ENCODE data around the gene SNX15. TPM values are rescaled to one million over a fixed set of nuclear protein-coding genes. Genes with fewer than 3 reads are reported as not detected.

The SNX15 gene
- total RNA-seq, 1 experiment from 2014 or later = 34.7 TPM

DNA sequence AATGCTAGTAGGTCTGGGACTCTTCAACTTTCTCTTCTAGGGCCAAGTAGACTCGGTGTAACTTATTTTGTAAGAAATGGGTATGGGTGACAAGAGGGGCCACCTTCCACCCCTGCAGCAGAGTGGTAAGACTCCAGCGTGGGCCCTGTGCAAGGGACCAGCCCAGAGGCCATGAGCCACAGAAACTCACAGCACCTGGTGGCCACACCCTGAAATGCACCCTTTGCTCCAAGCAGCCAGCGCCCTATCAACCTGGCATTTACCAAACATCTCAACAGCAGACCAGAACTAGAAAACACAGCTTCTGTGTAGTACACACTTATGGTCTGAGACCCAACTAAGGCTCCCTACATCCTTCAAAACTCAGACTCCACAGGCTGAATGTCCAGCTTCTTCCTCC is 50.9 kb downstream of the SNX15 start:
- ChIA-PET POLR2A (ENCODE audit: low non-redundant PET) (no interaction called here), CTCF (no interaction called here)
- peak; percentile 61 for DNase-seq (ENCODE audit: low spot score)
- Histone ChIP-seq H3K4me3 (ENCODE audit: low read depth, low read length, poor library complexity, severe bottlenecking) (no peak overlapping the region), H3K36me3 (ENCODE audit: insufficient read depth, low read length, poor library complexity, severe bottlenecking) (peaks cover 62% of the 10 kb centered on the region), H3K27me3 (replicated peaks; ENCODE audit: insufficient read depth, low read depth, low read length, poor library complexity) (no peaks in the 10 kb centered on the region), H3K9me3 (ENCODE audit: low read depth, low read length, poor library complexity, severe bottlenecking) (no peaks in the 10 kb centered on the region), H3K27ac (ENCODE audit: low read depth, low read length, poor library complexity, severe bottlenecking) (no peak overlapping the region), H3K4me1 (ENCODE audit: insufficient read depth, low read length, poor library complexity, severe bottlenecking) (peaks cover 12% of the 10 kb centered on the region)
- BruUV-seq (replicated peaks) = no TSS peak
- intact Hi-C loops (cut with micrococcal nuclease; ENCODE audit: unreplicated experiment) = no loop called here
- no peak for TF ChIP-seq EZH2 (IDR thresholded peaks at IDR 0.05; ENCODE audit: borderline replicate concordance, low read depth, low read length, poor library complexity, severe bottlenecking)
- TF ChIP-seq, protein P1, sequence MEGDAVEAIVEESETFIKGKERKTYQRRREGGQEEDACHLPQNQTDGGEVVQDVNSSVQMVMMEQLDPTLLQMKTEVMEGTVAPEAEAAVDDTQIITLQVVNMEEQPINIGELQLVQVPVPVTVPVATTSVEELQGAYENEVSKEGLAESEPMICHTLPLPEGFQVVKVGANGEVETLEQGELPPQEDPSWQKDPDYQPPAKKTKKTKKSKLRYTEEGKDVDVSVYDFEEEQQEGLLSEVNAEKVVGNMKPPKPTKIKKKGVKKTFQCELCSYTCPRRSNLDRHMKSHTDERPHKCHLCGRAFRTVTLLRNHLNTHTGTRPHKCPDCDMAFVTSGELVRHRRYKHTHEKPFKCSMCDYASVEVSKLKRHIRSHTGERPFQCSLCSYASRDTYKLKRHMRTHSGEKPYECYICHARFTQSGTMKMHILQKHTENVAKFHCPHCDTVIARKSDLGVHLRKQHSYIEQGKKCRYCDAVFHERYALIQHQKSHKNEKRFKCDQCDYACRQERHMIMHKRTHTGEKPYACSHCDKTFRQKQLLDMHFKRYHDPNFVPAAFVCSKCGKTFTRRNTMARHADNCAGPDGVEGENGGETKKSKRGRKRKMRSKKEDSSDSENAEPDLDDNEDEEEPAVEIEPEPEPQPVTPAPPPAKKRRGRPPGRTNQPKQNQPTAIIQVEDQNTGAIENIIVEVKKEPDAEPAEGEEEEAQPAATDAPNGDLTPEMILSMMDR (conservative IDR thresholded peaks at IDR 0.05; ENCODE audit: low read depth, low read length) = peak; percentile 70

DNA sequence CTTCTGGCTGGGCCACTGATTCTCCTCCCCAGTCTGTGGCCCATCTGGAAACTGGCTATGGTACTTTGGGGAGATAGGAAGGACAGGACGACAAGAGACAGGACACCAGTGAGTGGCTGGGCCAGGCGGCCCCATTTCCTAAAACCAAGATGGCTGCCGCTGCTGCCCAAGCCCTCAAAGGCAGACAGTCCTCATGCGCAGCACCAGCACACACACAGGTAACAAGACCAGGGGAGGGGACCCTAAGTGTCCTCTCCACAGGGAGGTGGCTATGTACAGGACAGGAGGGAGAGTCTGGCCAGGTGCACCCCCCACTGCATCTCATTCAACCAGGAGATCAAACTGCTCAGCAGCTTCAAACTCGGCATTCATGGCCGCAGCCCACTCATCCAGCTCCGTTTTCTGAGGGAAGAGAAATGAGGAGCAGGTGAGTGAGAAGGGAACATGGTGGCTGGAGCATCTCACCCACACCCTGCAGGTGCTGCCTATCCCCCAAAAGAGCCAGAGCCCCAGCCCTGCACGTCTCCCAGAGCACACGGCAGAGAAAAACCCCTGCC is 51.6 kb downstream of the SNX15 start:
- BruUV-seq (replicated peaks) = no TSS peak
- POLR2A ChIA-PET (ENCODE audit: low non-redundant PET) = no interaction called here
- DNase-seq (ENCODE audit: low spot score) = no peak
- Histone ChIP-seq H3K4me1 (ENCODE audit: insufficient read depth, low read length, poor library complexity, severe bottlenecking) (peaks cover 12% of the 10 kb centered on the region), H3K9me3 (ENCODE audit: low read depth, low read length, poor library complexity, severe bottlenecking) (no peaks in the 10 kb centered on the region), H3K4me3 (ENCODE audit: low read depth, low read length, poor library complexity, severe bottlenecking) (no peak overlapping the region), H3K27me3 (replicated peaks; ENCODE audit: insufficient read depth, low read depth, low read length, poor library complexity) (no peaks in the 10 kb centered on the region), H3K27ac (ENCODE audit: low read depth, low read length, poor library complexity, severe bottlenecking) (no peak overlapping the region), H3K36me3 (ENCODE audit: insufficient read depth, low read length, poor library complexity, severe bottlenecking) (peaks cover 62% of the 10 kb centered on the region)
- TF ChIP-seq, protein P1 (conservative IDR thresholded peaks at IDR 0.05; ENCODE audit: low read depth, low read length) = no peak
- no peak for TF ChIP-seq EZH2 (IDR thresholded peaks at IDR 0.05; ENCODE audit: borderline replicate concordance, low read depth, low read length, poor library complexity, severe bottlenecking)
- intact Hi-C loops (cut with micrococcal nuclease; ENCODE audit: unreplicated experiment) = no loop called here
- CTCF ChIA-PET = no interaction called here

DNA sequence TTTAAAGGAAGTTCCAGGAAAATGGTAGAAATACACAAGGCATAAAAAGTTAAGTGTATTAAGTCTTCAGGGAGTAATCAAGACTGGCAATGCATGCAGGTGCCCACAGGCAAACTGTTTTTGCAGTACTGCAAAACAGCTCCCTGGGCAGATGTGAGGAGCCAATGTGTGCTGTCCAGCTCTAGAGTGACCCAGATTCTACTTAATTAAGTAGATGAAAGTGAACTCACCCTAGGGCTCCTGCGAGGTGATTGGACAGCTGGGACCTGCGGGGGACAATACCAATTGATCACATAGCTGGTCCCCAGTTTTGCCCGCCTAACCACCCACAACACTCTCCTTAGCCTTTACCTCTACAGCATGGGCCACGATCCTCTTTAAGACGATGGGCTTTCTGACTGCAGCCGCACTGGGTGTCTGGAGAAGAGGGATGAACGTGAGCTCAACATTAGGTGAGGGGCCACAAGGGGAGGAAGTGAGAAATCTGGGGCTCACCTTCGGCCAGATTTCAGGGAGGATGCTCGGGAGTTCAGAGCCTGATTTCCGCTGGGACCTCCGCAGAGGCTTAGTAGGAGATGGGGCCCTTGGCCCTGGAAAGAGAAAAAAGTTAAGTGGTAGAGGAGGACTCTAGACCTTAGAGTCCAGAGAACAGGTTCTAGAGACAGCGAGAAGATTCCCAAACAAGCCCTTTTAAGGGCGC is 56.0 kb downstream of the SNX15 start:
- H3K9me3 ChIP-seq (ENCODE audit: low read depth, low read length, poor library complexity, severe bottlenecking) = no peaks in the 10 kb centered on the region
- CTCF ChIA-PET = no interaction called here
- TF ChIP-seq, protein P1 (conservative IDR thresholded peaks at IDR 0.05; ENCODE audit: low read depth, low read length) = no peak
- TF ChIP-seq EZH2 (IDR thresholded peaks at IDR 0.05; ENCODE audit: borderline replicate concordance, low read depth, low read length, poor library complexity, severe bottlenecking) = no peak
- peak overlapping the region; percentile 76 for H3K4me3 ChIP-seq (ENCODE audit: low read depth, low read length, poor library complexity, severe bottlenecking)
- H3K27ac ChIP-seq (ENCODE audit: low read depth, low read length, poor library complexity, severe bottlenecking) = peak overlapping the region; percentile 90
- intact Hi-C loops (cut with micrococcal nuclease; ENCODE audit: unreplicated experiment) = no loop called here
- H3K27me3 ChIP-seq (replicated peaks; ENCODE audit: insufficient read depth, low read depth, low read length, poor library complexity) = no peaks in the 10 kb centered on the region
- peaks cover 12% of the 10 kb centered on the region for H3K4me1 ChIP-seq (ENCODE audit: insufficient read depth, low read length, poor library complexity, severe bottlenecking)
- DNase-seq (ENCODE audit: low spot score) = no peak
- no TSS peak for BruUV-seq (replicated peaks)
- peaks cover 48% of the 10 kb centered on the region for H3K36me3 ChIP-seq (ENCODE audit: insufficient read depth, low read length, poor library complexity, severe bottlenecking)
- POLR2A ChIA-PET (ENCODE audit: low non-redundant PET) = interaction anchor here (0.6 kb wide), 1 partner anchor 52 kb away, joined by 3 read pairs; no protein-coding TSS in a partner anchor

Measured in A673 (cell line).